CD1c-positive myeloid dendritic cell (primary cell): ENCODE measurements around the gene SEBOX.

Experiments used
- DNase-seq: peaks from one replicate; pipeline ENCODE4 v3.0.0-alpha.2; 2016; ENCODE audit errors: extremely low spot score

The SEBOX gene

GRCh38 chr17:28364665-28365363 lies at the start of gene SEBOX:
TSS of gene SEBOX (minus strand) at chr17:28365199. CDS start at chr17:28365151, 48 bp downstream.
- DNase-seq, result no peak

GRCh38 chr17:28413804-28414203 lies 48.8 kb upstream of the SEBOX start:
- no peak for DNase-seq

GRCh38 chr17:28412099-28412498 lies 47.1 kb upstream of the SEBOX start:
- no peak for DNase-seq

GRCh38 chr17:28407974-28408306 lies 42.9 kb upstream of the SEBOX start:
- DNase-seq, result no peak

GRCh38 chr17:28407130-28407973 lies 42.4 kb upstream of the SEBOX start:
- no peak for DNase-seq

GRCh38 chr17:28406473-28406814 lies 41.4 kb upstream of the SEBOX start:
- no peak for DNase-seq

- peak; percentile 33 for DNase-seq
Observed at GRCh38 chr17:28405632-28406472, 40.9 kb upstream of the SEBOX start, which contains the start of gene SLC46A1. TSS of gene SLC46A1 (minus strand) at chr17:28406212. CDS start at chr17:28406114, 98 bp downstream.

- DNase-seq, result no peak
Observed at GRCh38 chr17:28404812-28405570, 40.0 kb upstream of the SEBOX start.

- no peak for DNase-seq
Observed at GRCh38 chr17:28404461-28404811, 39.4 kb upstream of the SEBOX start.

GRCh38 chr17:28404007-28404406 lies 39.0 kb upstream of the SEBOX start:
- DNase-seq, result peak; percentile 47

GRCh38 chr17:28402844-28403243 lies 37.8 kb upstream of the SEBOX start:
- no peak for DNase-seq

GRCh38 chr17:28402224-28402630 lies 37.2 kb upstream of the SEBOX start:
- no peak for DNase-seq

- DNase-seq, result no peak
Observed at GRCh38 chr17:28399808-28400207, 34.8 kb upstream of the SEBOX start.

- DNase-seq, result no peak
Observed at GRCh38 chr17:28398280-28398981, 33.4 kb upstream of the SEBOX start.

GRCh38 chr17:28397687-28398279 lies 32.8 kb upstream of the SEBOX start:
- DNase-seq, result no peak

GRCh38 chr17:28397275-28397674 lies 32.3 kb upstream of the SEBOX start:
- DNase-seq, result no peak

- DNase-seq, result no peak
Observed at GRCh38 chr17:28396635-28397239, 31.7 kb upstream of the SEBOX start.

- no peak for DNase-seq
Observed at GRCh38 chr17:28395968-28396367, 31.0 kb upstream of the SEBOX start.

- no peak for DNase-seq
Observed at GRCh38 chr17:28395426-28395825, 30.4 kb upstream of the SEBOX start.
